Measurements from ENCODE around the gene CATSPERZ.
A peak's percentile ranks its signal among the peaks of the same experiment; 100 is the strongest.

CATSPERZ gene

DNA sequence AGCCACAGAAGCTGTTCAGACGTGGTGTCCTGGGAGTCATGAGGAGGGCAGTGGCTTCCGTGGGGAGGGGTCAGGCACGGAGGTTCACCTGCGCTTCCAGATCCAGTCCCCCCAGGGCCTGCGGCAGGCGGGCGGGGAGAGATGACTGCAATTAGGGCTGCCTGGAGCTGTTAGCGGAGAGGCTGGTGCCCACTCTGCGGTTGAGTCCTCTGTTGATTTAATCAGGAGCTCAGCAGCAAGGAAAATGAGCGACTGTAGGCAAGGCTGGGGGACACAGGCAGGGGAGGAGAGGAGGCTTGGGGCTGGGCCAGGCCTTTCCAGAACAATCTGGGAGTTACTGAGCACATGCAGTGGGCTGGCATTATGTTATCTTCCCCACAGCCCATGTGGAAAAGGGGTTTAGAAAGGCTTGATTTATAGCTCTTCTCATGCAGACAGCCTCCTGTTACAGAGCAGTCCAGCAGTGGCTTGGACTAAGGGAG is 35.7 kb upstream of the CATSPERZ start:
- no peak for DNase-seq

- no peak for DNase-seq
Observed at GRCh38 chr11:64265176-64266160, 34.7 kb upstream of the CATSPERZ start.

DNA sequence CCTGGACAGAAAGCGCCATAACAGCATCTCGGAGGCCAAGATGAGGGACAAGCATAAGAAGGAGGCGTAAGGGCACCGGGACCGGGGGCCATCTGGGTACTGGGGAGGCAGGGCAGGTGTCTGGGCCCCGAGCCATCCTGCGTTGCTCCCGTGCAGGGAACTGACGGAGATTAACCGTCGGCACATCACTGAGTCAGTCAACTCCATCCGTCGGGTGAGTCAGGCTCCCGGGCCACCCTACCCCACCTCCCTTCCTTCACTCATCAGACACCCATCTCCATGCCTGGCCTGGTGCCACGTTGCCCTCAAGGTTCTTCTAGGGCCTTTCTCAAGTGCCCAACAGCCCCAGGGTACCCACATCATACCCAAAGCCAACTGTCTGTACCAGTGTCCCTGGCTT is 33.8 kb upstream of the CATSPERZ start:
- no peak for DNase-seq

GRCh38 chr11:64267207-64267945 is 32.8 kb upstream of the CATSPERZ start:
- no peak for DNase-seq

DNA sequence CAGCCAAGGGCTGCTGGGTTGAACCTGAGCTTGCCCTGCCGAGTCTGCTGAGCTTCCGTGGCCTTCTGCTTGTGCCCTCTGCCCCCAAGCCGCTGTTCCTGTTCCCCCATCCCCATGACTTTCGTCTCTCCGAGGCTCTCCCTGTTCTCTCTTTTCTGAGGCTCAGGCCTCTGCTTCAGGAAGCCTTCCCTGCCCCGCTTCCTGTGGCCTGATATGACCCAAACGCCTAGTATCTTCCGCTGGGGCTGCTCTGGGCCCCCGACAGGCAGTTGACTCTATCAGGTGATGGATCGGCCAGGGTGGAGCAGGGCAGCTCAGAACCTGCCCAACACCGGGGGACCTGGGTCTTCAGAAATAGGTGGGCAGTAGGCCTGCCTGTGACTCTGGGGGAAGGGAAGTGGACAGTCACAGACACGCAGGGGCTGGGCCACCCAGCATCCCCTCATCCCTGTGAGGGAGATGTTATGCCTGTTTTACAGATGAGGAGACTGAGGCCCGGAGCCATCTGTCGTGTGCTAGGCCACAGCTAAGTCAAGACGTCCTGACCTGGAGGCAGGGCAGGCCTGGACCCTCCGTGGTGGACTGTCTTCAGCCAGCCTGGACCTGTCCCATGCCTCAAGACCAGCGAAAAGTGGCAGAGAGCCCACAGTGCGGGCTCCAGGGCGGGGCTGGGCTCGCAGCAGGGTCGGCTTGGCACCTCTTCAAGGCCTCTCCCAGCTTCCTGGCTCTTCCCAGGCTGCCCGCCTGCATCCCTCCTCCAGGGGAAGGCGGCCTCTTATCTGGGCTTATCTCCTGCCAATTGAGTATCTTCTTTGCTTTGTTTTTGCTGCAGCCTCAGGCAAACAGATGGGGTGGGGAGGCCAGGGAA is 31.9 kb upstream of the CATSPERZ start:
- DNase-seq = no peak

GRCh38 chr11:64268893-64269539 is 31.1 kb upstream of the CATSPERZ start:
- DNase-seq = peak in 1 of 2 donors; percentile 35

DNA sequence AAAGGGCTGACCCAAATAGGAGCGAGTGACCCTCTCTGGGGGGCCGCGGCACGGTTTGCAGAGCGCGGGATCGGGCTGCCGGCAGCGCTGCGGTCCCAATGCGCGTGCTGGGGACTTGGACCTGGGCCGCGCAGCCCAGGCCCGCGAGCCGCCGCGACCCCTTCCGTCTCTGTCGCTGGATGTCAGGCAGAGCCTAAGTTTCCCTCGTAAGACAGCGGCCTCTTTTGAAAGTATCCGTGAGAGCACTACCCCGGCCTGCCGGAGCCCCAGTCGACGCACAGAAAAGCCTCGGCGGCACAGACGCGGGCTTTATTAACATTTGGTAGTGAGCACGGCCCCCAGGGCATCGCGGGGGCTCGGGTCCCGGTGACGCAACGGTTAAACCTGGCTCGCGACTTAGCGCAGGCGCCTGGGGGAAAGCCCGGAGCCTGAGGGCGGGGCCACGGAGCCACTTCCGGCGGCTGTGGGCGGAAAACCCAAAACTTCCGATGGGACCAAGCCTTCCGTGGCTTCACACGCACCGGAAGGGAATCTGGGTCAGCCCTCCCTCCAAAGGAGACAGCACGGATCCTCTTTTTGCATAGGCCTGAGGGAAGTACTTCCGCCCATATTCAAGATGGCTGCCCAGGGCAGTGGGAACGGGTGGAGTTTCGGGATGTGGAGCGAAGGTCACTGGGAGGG is 30.5 kb upstream of the CATSPERZ start:
- DNase-seq = peak; percentile 97

DNA sequence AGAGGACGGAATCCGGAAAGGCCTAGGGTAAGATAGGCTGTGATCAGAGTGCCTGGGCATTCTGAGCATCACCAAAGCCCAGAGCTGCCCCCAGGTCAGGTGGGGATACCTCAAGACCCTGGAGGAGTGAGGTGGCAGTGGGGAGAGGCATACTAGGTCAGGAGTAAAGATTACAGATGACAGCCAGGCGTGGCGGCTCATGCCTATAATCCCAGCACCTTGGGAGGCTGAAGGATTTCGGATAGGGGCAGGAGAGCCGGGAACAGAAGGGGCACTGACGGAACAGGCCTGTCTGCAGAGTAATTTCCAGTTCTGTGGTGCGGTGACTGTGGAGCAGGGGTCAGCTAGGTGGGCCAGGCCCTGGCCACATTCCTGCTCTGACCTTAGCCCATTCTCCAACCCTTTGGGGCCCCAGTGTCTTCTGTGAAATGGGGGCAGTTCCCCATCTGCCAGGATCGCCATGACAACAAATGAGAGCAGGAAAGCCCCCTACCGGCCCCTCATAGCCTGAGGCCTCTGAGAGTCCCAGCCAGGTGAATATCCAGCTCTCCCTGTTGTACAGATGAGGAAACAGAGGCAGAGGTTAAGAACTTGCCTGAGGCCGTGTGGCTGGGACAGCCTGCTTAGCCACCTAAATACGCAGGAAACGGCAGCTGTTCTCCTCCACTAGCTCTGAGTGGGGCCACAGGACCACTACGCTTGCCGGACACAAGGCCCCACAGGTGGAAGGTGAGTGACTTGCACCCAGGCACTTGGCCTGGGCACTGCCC is 24.9 kb upstream of the CATSPERZ start:
- no peak for DNase-seq

- DNase-seq = no peak
Observed at GRCh38 chr11:64275841-64276240, 24.3 kb upstream of the CATSPERZ start.

DNA sequence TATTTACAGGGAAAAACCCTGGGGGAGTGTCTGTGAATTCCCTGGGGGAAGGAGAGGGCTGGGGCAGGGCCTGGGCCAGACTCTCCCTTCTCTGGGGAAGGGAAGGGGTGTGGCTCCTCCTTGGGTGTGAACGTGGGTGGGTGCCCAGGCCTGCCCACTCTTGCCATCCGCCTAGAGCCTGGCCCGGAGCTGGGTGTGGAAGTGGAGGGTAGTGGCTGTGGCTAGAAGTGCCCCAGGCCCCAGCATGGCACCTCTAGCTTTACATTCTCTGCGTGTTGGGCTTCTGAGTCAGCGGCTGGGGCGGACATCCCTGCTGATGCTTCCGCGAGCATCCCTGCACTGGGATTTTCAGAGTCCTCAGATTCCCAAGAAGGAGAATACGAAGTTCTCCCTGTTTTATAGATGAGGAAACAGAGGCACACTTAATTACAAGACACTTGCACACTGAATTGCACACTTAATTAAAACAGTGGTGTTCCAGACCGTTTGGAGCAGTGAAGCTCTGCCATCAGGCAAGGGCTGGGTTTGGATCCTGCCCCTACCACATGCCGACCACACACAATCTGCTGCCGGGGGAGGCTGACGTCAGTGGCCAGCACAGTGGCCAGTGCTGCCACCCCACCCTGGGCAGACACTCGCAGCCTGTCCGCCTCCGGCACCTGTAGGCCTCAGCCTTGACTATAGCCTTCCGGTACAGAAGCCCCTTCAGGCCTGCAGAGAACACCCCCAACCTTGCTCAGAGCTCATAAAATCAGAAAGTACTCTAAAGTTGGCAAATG is 23.3 kb upstream of the CATSPERZ start:
- no peak for DNase-seq

DNA sequence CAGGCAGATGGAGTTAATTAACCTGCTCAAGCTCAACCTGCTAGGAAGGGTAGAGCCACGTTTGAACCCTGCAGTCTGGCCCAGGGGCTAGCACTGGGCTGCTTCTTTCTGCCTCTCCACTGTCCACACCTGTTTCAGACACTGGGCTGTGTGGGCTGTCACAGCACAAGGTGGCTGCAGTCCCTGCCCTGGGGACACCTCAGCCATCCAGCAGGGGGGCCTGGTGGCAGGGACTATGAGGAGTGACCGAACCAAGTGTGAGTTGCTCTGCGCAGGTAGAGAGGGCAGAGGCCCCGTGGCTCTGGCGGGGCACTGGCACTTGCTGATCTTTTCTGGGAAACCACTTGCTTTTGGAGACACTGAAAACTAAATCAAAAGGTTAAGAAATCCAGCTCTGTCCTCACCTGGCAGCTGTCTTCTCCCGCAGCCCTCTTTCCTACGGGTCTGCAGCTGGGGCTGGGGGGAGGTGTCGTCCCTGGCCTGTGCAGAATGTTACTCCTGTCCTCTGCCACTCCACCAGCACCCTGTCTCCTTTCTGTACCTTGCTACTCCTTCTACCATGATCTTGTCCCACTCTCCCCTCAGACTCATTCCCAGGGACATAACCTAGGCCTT is 21.5 kb upstream of the CATSPERZ start:
- no peak for DNase-seq

DNA sequence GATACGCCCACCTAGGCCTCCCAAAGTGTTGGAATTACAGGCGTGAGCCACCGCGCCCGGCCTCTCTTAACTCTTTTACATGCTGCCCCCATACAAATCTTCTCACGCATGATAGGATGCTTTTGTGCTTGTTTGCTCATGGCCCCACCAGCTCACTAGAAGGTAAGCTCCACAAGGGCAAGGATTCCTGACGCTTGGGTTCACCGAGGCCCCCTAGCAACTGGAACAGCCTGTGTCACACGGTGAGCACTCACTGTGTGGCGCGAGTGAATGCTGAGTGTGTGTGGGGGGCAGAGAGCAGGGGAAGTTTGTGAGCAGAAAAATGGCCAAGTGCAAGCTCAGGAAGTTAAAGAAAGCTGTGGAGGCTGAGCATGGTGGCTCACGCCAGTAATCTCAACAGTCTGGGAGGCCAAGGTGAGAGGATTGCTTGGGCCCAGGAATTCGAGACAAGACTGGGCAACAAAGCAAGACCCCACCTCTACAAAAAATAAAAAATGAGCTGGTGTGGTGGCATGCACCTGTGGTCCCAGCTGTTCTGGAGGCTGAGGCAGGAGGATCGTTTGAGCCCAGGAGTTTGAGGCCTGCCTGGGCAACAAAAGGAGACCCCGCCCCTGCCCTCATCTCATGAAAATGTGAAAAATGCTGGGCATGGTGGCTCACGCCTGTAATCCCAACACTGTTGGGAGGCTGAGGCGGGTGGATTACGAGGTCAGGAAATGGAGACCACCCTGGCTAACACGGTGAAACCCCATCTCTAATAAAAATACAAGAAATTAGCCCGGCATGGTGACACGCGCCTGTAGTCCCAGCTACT is 18.0 kb upstream of the CATSPERZ start:
- no peak for DNase-seq

DNA sequence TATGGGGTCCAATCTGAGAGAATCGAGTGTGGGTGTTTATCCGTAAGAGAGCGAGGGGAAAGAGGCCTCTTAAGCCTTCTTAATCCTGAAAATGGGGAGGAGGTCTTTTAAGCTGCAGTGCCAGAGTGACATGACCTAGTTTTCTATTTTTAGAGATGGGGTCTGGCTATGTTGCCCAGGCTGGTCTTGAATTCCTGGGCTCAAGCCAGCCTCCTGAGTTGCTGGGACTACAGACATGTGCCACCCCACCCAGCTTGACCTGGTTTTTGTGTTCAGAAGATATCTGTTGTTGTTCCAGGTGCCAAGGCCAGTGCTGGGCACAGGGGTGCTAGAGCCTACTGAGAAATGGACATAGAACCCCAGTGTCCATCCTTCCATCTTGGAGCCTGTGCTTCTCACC is 17.1 kb upstream of the CATSPERZ start:
- no peak for DNase-seq

- DNase-seq = peak; percentile 89 to 90
Observed at GRCh38 chr11:64284048-64284961, 15.9 kb upstream of the CATSPERZ start, which contains the start of gene BAD. Gene BAD (minus strand): TSS chr11:64284665. CDS start chr11:64284368, 297 bp downstream.

- peak; percentile 90 to 91 for DNase-seq
Observed at GRCh38 chr11:64284962-64285884, 14.9 kb upstream of the CATSPERZ start, which contains the start of gene GPR137. Gene GPR137 (plus strand): TSS chr11:64285848. CDS start chr11:64286525, 677 bp downstream.
